WTC11 (cell line): ENCODE data around the gene CAMKK2. TPM values are rescaled to one million over a fixed set of nuclear protein-coding genes. Genes with fewer than 3 reads are reported as not detected.
A peak's percentile ranks its signal among the peaks of the same experiment; 100 is the strongest.

Experiments
- ATAC-seq: fragments of 200-7000 bp; cut with Tn5 transposase; 2 replicates; pipeline ENCODE4 v1.10.0; 2021; ENCODE audit warnings: mild to moderate bottlenecking, moderate library complexity
- CTCF ChIA-PET: fragments of 300-600 bp; sonication (Branson Sonifier 250); formaldehyde crosslinking; loops from one replicate; lab custom pipeline; 2021; ENCODE audit warnings: antibody characterized with exemption; lab: Charles Lee
- POLR2A ChIA-PET: fragments of 350-600 bp; sonication (Branson Sonifier 250); formaldehyde crosslinking; loops from one replicate; lab custom pipeline; 2021; ENCODE audit warnings: antibody characterized with exemption; lab: Charles Lee
- DNase-seq: peaks from one replicate; pipeline ENCODE4 v3.0.0; 2021; ENCODE audit warnings: low spot score
- H3K27ac Mint-ChIP-seq: 2 replicates; pipeline ENCODE4 v1.8.0; 2021; ENCODE audit warnings: mixed read lengths
- H3K27me3 Mint-ChIP-seq: 2 replicates; pipeline ENCODE4 v1.8.0; 2021; ENCODE audit warnings: low read depth, mild to moderate bottlenecking, moderate library complexity, mixed read lengths
- H3K36me3 Mint-ChIP-seq: 2 replicates; pipeline ENCODE4 v1.8.0; 2021; ENCODE audit warnings: mixed read lengths
- H3K4me1 Mint-ChIP-seq: 2 replicates; pipeline ENCODE4 v1.8.0; 2022; ENCODE audit warnings: mixed read lengths
- H3K4me3 Mint-ChIP-seq: 2 replicates; pipeline ENCODE4 v1.8.0; 2021; ENCODE audit warnings: mild to moderate bottlenecking, moderate library complexity, mixed read lengths
- H3K9me3 Mint-ChIP-seq: 2 replicates; pipeline ENCODE4 v1.8.0; 2021; ENCODE audit warnings: mixed read lengths
- CBFB ChIP-seq: sonication (generic); formaldehyde crosslinking; IDR thresholded peaks from 2 replicates; pipeline ENCODE4 v1.8.1; 2022; ENCODE audit warnings: mild to moderate bottlenecking, low read depth, missing genetic modification reagents
- CREM ChIP-seq: sonication (generic); formaldehyde crosslinking; IDR thresholded peaks from 2 replicates; pipeline ENCODE4 v1.8.1; 2022; ENCODE audit warnings: mild to moderate bottlenecking, missing genetic modification reagents, moderate library complexity
- NFE2L1 ChIP-seq: sonication (generic); formaldehyde crosslinking; IDR thresholded peaks from 2 replicates; pipeline ENCODE4 v1.8.1; 2023; ENCODE audit warnings: missing genetic modification reagents
- NR1H2 ChIP-seq: sonication (generic); formaldehyde crosslinking; IDR thresholded peaks from 2 replicates; pipeline ENCODE4 v1.9.0; 2021; ENCODE audit warnings: mild to moderate bottlenecking, moderate library complexity, missing genetic modification reagents
- NR3C1 ChIP-seq: sonication (generic); formaldehyde crosslinking; conservative IDR thresholded peaks from 2 replicates; pipeline ENCODE4 v1.8.1; 2023; ENCODE audit warnings: low read depth, mild to moderate bottlenecking, missing genetic modification reagents
- RORB ChIP-seq: fragments of 250-450 bp; sonication (Bioruptor Pico); IDR thresholded peaks from 2 replicates; pipeline ENCODE4 v1.9.0; 2021; ENCODE audit warnings: mild to moderate bottlenecking
- TEAD4 ChIP-seq: sonication (generic); formaldehyde crosslinking; IDR thresholded peaks from 2 replicates; pipeline ENCODE4 v1.8.0; 2022; ENCODE audit warnings: mild to moderate bottlenecking, missing genetic modification reagents
- ZNF138 ChIP-seq: sonication (generic); formaldehyde crosslinking; conservative IDR thresholded peaks from 2 replicates; pipeline ENCODE4 v1.8.1; 2022; ENCODE audit warnings: mild to moderate bottlenecking, moderate library complexity, missing genetic modification reagents
- total RNA-seq: library from RNA; stranded (reverse); gene quantifications from 3 replicates; pipeline ENCODE4 v1.2.3, GENCODE V29; 2021
- TF ChIP-seq, protein P1 (sequence below): sonication (generic); formaldehyde crosslinking; IDR thresholded peaks from 2 replicates; pipeline ENCODE4 v1.8.0; 2022; ENCODE audit warnings: missing genetic modification reagents
- TF ChIP-seq, protein P2 (sequence below): sonication (generic); formaldehyde crosslinking; IDR thresholded peaks from 2 replicates; pipeline ENCODE4 v1.8.0; 2022; ENCODE audit warnings: mild to moderate bottlenecking, missing genetic modification reagents
- TF ChIP-seq, protein P3 (sequence below): sonication (generic); formaldehyde crosslinking; IDR thresholded peaks from 2 replicates; pipeline ENCODE4 v1.8.1; 2022; ENCODE audit warnings: low read depth, missing genetic modification reagents, borderline replicate concordance
- TF ChIP-seq, protein P4 (sequence below): fragments of 250-450 bp; sonication (Bioruptor Pico); IDR thresholded peaks from 2 replicates; pipeline ENCODE4 v1.8.0; 2021; ENCODE audit warnings: mild to moderate bottlenecking
- TF ChIP-seq, protein P5 (sequence below): sonication (generic); formaldehyde crosslinking; IDR thresholded peaks from 2 replicates; pipeline ENCODE4 v1.8.0; 2022; ENCODE audit warnings: mild to moderate bottlenecking, missing genetic modification reagents
- TF ChIP-seq, protein P6 (sequence below): sonication (generic); formaldehyde crosslinking; IDR thresholded peaks from 2 replicates; pipeline ENCODE4 v1.8.0; 2022; ENCODE audit warnings: mild to moderate bottlenecking, missing genetic modification reagents
- TF ChIP-seq, protein P7 (sequence below): sonication (generic); formaldehyde crosslinking; IDR thresholded peaks from 2 replicates; pipeline ENCODE4 v1.8.0; 2022; ENCODE audit warnings: mild to moderate bottlenecking, missing genetic modification reagents

CAMKK2 gene
- total RNA-seq, 1 experiment from 2014 or later = 36.5 TPM

DNA sequence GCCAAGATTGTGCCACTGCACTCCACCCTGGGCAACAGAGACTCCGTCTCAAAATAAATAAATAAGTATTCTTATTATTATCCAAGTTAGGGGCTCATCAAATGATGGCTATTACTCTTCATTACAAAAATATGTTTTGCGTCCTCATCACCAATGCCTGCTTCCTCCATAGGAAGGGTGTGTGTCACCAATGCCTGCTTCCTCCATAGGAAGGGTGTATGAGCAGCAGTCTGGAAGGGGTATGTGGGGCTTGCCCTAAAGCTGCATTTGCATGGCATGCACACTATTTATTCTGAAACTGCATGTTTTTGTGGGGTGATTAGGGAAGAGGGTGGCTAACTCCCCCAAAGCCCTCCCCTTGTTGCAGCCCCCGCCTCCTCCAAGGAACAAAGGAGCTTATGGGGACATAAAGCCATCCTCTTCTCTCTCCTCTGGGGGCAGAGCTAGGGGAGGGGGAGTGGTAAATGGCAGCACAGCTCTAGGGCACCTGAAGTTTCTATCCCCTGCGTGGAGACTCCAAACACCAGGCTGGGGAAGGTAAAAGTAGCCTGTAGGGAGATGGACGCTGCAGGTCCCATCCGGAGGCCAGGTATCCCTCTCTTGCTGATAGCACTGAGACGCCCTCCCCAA lies 1.3 kb downstream of the CAMKK2 start:
- no peaks in the 10 kb centered on the region for H3K9me3 Mint-ChIP-seq
- ChIA-PET POLR2A (no interaction called here), CTCF (interaction anchor here (1.0 to 2.1 kb wide), 4 partner anchors 56 to 498 kb away, joined by 3 to 9 read pairs (median 4); partner anchors contain the start of gene RHOF)
- TF ChIP-seq CREM (CRISPR knock-in tag) (no peak), NR1H2 (CRISPR knock-in tag) (no peak)
- TF ChIP-seq, protein P1, sequence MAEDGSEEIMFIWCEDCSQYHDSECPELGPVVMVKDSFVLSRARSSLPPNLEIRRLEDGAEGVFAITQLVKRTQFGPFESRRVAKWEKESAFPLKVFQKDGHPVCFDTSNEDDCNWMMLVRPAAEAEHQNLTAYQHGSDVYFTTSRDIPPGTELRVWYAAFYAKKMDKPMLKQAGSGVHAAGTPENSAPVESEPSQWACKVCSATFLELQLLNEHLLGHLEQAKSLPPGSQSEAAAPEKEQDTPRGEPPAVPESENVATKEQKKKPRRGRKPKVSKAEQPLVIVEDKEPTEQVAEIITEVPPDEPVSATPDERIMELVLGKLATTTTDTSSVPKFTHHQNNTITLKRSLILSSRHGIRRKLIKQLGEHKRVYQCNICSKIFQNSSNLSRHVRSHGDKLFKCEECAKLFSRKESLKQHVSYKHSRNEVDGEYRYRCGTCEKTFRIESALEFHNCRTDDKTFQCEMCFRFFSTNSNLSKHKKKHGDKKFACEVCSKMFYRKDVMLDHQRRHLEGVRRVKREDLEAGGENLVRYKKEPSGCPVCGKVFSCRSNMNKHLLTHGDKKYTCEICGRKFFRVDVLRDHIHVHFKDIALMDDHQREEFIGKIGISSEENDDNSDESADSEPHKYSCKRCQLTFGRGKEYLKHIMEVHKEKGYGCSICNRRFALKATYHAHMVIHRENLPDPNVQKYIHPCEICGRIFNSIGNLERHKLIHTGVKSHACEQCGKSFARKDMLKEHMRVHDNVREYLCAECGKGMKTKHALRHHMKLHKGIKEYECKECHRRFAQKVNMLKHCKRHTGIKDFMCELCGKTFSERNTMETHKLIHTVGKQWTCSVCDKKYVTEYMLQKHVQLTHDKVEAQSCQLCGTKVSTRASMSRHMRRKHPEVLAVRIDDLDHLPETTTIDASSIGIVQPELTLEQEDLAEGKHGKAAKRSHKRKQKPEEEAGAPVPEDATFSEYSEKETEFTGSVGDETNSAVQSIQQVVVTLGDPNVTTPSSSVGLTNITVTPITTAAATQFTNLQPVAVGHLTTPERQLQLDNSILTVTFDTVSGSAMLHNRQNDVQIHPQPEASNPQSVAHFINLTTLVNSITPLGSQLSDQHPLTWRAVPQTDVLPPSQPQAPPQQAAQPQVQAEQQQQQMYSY (CRISPR knock-in tag) = peak; percentile 89
- TF ChIP-seq, protein P2, sequence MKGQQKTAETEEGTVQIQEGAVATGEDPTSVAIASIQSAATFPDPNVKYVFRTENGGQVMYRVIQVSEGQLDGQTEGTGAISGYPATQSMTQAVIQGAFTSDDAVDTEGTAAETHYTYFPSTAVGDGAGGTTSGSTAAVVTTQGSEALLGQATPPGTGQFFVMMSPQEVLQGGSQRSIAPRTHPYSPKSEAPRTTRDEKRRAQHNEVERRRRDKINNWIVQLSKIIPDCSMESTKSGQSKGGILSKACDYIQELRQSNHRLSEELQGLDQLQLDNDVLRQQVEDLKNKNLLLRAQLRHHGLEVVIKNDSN (CRISPR knock-in tag) = no peak
- TF ChIP-seq, protein P3, sequence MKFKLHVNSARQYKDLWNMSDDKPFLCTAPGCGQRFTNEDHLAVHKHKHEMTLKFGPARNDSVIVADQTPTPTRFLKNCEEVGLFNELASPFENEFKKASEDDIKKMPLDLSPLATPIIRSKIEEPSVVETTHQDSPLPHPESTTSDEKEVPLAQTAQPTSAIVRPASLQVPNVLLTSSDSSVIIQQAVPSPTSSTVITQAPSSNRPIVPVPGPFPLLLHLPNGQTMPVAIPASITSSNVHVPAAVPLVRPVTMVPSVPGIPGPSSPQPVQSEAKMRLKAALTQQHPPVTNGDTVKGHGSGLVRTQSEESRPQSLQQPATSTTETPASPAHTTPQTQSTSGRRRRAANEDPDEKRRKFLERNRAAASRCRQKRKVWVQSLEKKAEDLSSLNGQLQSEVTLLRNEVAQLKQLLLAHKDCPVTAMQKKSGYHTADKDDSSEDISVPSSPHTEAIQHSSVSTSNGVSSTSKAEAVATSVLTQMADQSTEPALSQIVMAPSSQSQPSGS (CRISPR knock-in tag) = no peak
- H3K27me3 Mint-ChIP-seq = no peaks in the 10 kb centered on the region
- H3K36me3 Mint-ChIP-seq = peaks cover 7% of the 10 kb centered on the region; the same call in 1 of the 2 replicates
- H3K4me1 Mint-ChIP-seq = peaks cover 5% of the 10 kb centered on the region
- peak overlapping the region; percentile 88 for H3K4me3 Mint-ChIP-seq
- no peak overlapping the region for H3K27ac Mint-ChIP-seq
- peak; percentile 7 for ATAC-seq
- no peak for DNase-seq

DNA sequence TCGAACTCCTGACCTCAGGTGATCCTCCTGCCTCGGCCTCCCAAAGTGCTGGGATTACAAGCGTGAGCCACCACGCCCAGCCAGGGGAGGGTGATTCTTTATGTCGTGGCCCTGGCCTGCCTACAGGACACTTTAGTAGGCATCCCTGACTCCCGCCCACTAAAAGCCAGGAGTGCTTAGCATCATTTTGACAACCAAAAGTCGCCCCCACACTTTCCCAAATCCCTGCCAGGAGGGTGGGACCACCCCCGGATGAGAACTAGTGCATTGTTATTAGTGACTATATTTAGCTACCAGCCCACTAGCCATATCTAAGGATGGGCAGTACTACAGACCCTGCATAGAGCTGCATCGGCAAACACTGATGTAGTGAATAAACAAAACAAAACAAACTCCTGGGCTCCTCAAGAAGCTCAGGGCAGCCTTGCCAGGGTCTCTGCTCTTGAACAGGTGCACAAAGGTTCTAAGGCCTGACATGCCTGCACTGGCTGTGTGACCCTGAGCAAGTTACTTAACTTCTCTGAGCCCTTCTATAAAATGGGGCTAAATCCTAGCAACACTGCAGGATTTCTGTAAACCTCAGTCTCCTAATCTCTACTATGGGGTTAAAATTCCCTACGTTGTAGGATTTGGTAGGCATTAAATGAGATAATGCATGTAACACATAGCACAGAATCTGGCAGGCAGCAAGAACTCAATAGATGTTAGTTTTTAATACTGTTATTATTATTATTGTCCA lies 2.2 kb downstream of the CAMKK2 start:
- ATAC-seq (no peak), DNase-seq (no peak)
- Mint-ChIP-seq H3K36me3 (peaks cover 7% of the 10 kb centered on the region; the same call in 1 of the 2 replicates), H3K27me3 (no peaks in the 10 kb centered on the region), H3K4me1 (peaks cover 11% of the 10 kb centered on the region), H3K27ac (no peak overlapping the region), H3K4me3 (no peak overlapping the region), H3K9me3 (no peaks in the 10 kb centered on the region)
- CTCF ChIA-PET = no interaction called here
- TF ChIP-seq RORB (CRISPR knock-in tag) (no peak), TEAD4 (CRISPR knock-in tag) (no peak), NFE2L1 (no peak)
- TF ChIP-seq, protein P4, sequence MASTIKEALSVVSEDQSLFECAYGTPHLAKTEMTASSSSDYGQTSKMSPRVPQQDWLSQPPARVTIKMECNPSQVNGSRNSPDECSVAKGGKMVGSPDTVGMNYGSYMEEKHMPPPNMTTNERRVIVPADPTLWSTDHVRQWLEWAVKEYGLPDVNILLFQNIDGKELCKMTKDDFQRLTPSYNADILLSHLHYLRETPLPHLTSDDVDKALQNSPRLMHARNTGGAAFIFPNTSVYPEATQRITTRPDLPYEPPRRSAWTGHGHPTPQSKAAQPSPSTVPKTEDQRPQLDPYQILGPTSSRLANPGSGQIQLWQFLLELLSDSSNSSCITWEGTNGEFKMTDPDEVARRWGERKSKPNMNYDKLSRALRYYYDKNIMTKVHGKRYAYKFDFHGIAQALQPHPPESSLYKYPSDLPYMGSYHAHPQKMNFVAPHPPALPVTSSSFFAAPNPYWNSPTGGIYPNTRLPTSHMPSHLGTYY (CRISPR knock-in tag) = no peak
- TF ChIP-seq, protein P5, sequence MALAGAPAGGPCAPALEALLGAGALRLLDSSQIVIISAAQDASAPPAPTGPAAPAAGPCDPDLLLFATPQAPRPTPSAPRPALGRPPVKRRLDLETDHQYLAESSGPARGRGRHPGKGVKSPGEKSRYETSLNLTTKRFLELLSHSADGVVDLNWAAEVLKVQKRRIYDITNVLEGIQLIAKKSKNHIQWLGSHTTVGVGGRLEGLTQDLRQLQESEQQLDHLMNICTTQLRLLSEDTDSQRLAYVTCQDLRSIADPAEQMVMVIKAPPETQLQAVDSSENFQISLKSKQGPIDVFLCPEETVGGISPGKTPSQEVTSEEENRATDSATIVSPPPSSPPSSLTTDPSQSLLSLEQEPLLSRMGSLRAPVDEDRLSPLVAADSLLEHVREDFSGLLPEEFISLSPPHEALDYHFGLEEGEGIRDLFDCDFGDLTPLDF (CRISPR knock-in tag) = no peak
- POLR2A ChIA-PET = interaction anchor here (0.6 kb wide), 1 partner anchor 76 kb away, joined by 7 read pairs; no protein-coding TSS in a partner anchor

DNA sequence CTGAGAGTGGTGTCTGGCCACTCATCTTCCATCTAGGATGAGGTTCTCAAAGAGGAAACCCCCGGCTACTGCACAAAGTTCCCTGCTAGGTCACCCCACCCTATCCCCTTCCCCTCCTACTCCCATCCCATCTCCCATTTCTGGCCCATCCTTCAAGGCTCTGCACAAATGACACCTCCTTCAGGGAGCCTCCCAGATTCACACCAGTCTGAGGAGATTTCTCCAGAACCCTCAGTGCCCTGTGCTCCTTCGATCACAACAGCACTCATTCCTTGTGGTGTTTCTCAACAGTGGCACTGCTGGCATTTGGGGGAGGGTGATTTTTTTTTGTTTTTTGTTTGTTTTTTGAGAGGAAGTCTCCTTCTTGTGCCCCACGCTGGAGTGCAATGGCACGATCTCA lies 2.9 kb downstream of the CAMKK2 start:
- H3K9me3 Mint-ChIP-seq = no peaks in the 10 kb centered on the region
- H3K27ac Mint-ChIP-seq = no peak overlapping the region
- CTCF ChIA-PET = no interaction called here
- no peak overlapping the region for H3K4me3 Mint-ChIP-seq
- peaks cover 18% of the 10 kb centered on the region for H3K4me1 Mint-ChIP-seq
- no peak for DNase-seq
- peaks cover 7% of the 10 kb centered on the region; the same call in 1 of the 2 replicates for H3K36me3 Mint-ChIP-seq
- POLR2A ChIA-PET = no interaction called here
- no peak for ATAC-seq
- H3K27me3 Mint-ChIP-seq = no peaks in the 10 kb centered on the region
- TF ChIP-seq, protein P6, sequence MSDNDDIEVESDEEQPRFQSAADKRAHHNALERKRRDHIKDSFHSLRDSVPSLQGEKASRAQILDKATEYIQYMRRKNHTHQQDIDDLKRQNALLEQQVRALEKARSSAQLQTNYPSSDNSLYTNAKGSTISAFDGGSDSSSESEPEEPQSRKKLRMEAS = no peak
- TF ChIP-seq ZNF138 (CRISPR knock-in tag) = no peak
- TF ChIP-seq, protein P7, sequence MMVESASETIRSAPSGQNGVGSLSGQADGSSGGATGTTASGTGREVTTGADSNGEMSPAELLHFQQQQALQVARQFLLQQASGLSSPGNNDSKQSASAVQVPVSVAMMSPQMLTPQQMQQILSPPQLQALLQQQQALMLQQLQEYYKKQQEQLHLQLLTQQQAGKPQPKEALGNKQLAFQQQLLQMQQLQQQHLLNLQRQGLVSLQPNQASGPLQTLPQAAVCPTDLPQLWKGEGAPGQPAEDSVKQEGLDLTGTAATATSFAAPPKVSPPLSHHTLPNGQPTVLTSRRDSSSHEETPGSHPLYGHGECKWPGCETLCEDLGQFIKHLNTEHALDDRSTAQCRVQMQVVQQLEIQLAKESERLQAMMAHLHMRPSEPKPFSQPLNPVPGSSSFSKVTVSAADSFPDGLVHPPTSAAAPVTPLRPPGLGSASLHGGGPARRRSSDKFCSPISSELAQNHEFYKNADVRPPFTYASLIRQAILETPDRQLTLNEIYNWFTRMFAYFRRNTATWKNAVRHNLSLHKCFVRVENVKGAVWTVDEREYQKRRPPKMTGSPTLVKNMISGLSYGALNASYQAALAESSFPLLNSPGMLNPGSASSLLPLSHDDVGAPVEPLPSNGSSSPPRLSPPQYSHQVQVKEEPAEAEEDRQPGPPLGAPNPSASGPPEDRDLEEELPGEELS (CRISPR knock-in tag) = no peak
- TF ChIP-seq NR3C1 (CRISPR knock-in tag) = no peak
- TF ChIP-seq CBFB (CRISPR knock-in tag) = no peak
